Right renal cortex interstitium (tissue), 3 donors: ENCODE measurements around the gene KDM4B. TPM values are rescaled to one million over a fixed set of nuclear protein-coding genes. Genes with fewer than 3 reads are reported as not detected.
A peak's percentile ranks its signal among the peaks of the same experiment; 100 is the strongest.
"Not testable (repeated sequence)": the region's sequence is repeated elsewhere in the genome, so short reads cannot be mapped to it uniquely, and the experiment has no call there.

Experiments used
- DNase-seq, 3 donors: peaks; one replicate each; pipeline ENCODE4 v3.0.0-alpha.2; 2013; ENCODE audit warnings: low read depth in 3 of 3, low spot score in 2 of 3
- polyA plus RNA-seq, 3 donors: library from polyadenylated mRNA; unstranded; fragments of 120-200 nt; gene quantifications; one replicate each; pipeline ENCODE4 v1.2.1, GENCODE V29; 2013; ENCODE audit not compliant: insufficient read length in 3 of 3

KDM4B gene
- polyA plus RNA-seq, 3 donors, result 17.9 to 18.3 (median 18.2) TPM

- DNase-seq, result no peak
Observed at GRCh38 chr19:5188548-5189317, 219.8 kb downstream of the KDM4B start.

GRCh38 chr19:5189318-5189607, 220.3 kb downstream of the KDM4B start:
- peak in 2 of 3 donors; percentile 18 to 23 for DNase-seq

GRCh38 chr19:5191091-5191490, 222.2 kb downstream of the KDM4B start:
- no peak for DNase-seq

- no peak for DNase-seq
Observed at GRCh38 chr19:5192568-5192967, 223.7 kb downstream of the KDM4B start.

GRCh38 chr19:5193192-5193591, 224.3 kb downstream of the KDM4B start:
- no peak for DNase-seq

- DNase-seq, result no peak
Observed at GRCh38 chr19:5194641-5195040, 225.7 kb downstream of the KDM4B start.

- DNase-seq, result not testable (repeated sequence)
Observed at GRCh38 chr19:5195587-5195986, 226.7 kb downstream of the KDM4B start.

GRCh38 chr19:5196832-5197231, 227.9 kb downstream of the KDM4B start:
- no peak for DNase-seq

- DNase-seq, result no peak
Observed at GRCh38 chr19:5200844-5201243, 231.9 kb downstream of the KDM4B start.

- no peak for DNase-seq
Observed at GRCh38 chr19:5202553-5202952, 233.6 kb downstream of the KDM4B start.

Other genes starting within 250 kb of the KDM4B start
- gene DPP9, start 245.3 kb upstream of the KDM4B start, polyA plus RNA-seq, result 10 to 100 TPM; 17.4 to 20.4 (median 18.7) TPM
- gene FEM1A, start 177.4 kb upstream of the KDM4B start, polyA plus RNA-seq, result 1 to 10 TPM; 1.4 to 1.8 (median 1.6) TPM
- gene TICAM1, start 137.4 kb upstream of the KDM4B start, polyA plus RNA-seq, result 1 to 10 TPM; 4.3 to 5.4 (median 4.6) TPM
- 10 to 100 TPM; 35.4 to 43.7 (median 38.4) TPM for gene PLIN3, start 101.4 kb upstream of the KDM4B start, polyA plus RNA-seq
- gene ARRDC5, start 66.2 kb upstream of the KDM4B start, polyA plus RNA-seq, result not detected
- gene UHRF1, start 59.6 kb upstream of the KDM4B start, polyA plus RNA-seq, result 10 to 100 TPM; 29.4 to 30.6 (median 29.9) TPM